GM13976 (cell line): Measurements from ENCODE around the gene CDON.

ENCODE experiments used
- DNase-seq: peaks from one replicate; pipeline ENCODE4 v3.0.0; 2012; ENCODE audit warnings: low spot score
- in situ Hi-C: fragments of 300-500 bp; cut with MboI; formaldehyde crosslinking; loops from one replicate; pipeline ENCODE4 v1.12.0; 2022; ENCODE audit warnings: low sequenced_read_pairs, mixed read lengths, inconsistent platforms; ENCODE audit not compliant: unreplicated experiment
- TF ChIP-seq, protein P1 (sequence below): IDR thresholded peaks from 2 replicates; pipeline ENCODE4 v1.5.1; 2012; ENCODE audit warnings: borderline replicate concordance, mild to moderate bottlenecking; ENCODE audit not compliant: insufficient read depth; ENCODE audit errors: extremely low read depth, missing control alignments, control extremely low read depth

Gene CDON

GRCh38 chr11:125947419-125948277, 115.0 kb downstream of the CDON start:
- TF ChIP-seq, protein P1, sequence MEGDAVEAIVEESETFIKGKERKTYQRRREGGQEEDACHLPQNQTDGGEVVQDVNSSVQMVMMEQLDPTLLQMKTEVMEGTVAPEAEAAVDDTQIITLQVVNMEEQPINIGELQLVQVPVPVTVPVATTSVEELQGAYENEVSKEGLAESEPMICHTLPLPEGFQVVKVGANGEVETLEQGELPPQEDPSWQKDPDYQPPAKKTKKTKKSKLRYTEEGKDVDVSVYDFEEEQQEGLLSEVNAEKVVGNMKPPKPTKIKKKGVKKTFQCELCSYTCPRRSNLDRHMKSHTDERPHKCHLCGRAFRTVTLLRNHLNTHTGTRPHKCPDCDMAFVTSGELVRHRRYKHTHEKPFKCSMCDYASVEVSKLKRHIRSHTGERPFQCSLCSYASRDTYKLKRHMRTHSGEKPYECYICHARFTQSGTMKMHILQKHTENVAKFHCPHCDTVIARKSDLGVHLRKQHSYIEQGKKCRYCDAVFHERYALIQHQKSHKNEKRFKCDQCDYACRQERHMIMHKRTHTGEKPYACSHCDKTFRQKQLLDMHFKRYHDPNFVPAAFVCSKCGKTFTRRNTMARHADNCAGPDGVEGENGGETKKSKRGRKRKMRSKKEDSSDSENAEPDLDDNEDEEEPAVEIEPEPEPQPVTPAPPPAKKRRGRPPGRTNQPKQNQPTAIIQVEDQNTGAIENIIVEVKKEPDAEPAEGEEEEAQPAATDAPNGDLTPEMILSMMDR, result no peak
- in situ Hi-C loops, result no loop called here
- DNase-seq, result no peak

DNA sequence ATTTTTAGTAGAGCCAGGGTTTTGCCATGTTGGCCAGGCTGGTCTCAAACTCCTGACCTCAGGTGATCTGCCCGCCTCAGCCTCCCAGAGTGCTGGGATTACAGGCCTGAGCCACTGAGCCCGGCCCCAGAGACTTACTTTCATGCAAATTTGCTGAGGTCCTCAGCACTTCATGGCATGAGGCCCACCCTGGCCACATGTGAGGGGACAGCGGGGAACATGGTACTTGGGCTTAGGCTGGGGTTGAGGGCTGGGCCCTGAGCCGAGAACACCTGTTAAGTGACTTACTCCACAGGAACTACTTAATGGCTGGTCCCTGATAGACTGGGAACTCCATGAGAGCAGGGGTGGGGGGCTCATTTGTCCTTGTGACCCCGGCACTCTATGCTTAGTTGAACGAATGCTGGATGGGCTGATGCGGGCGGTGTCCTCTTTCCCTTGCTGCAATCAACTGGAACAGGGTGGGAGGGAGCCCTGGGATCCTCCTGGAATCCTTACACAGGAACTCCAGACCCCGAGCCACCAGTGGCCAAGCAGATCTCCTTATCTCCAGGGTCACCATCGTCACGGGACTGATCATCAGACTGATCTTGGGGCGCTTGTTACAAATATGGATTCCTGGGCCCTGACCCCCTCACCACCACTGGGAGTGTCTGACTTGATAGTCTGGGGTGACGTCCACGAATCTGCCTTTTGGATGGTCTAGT, 115.8 kb downstream of the CDON start:
- in situ Hi-C loops, result no loop called here
- DNase-seq, result no peak
- TF ChIP-seq, protein P1, result no peak

GRCh38 chr11:125945797-125946520, 116.7 kb downstream of the CDON start, which contains the start of gene VSIG10L2:
Gene VSIG10L2 (plus strand): TSS chr11:125946044. CDS start chr11:125946056, 12 bp downstream.
- in situ Hi-C loops, result no loop called here
- TF ChIP-seq, protein P1, result no peak
- DNase-seq, result no peak

DNA sequence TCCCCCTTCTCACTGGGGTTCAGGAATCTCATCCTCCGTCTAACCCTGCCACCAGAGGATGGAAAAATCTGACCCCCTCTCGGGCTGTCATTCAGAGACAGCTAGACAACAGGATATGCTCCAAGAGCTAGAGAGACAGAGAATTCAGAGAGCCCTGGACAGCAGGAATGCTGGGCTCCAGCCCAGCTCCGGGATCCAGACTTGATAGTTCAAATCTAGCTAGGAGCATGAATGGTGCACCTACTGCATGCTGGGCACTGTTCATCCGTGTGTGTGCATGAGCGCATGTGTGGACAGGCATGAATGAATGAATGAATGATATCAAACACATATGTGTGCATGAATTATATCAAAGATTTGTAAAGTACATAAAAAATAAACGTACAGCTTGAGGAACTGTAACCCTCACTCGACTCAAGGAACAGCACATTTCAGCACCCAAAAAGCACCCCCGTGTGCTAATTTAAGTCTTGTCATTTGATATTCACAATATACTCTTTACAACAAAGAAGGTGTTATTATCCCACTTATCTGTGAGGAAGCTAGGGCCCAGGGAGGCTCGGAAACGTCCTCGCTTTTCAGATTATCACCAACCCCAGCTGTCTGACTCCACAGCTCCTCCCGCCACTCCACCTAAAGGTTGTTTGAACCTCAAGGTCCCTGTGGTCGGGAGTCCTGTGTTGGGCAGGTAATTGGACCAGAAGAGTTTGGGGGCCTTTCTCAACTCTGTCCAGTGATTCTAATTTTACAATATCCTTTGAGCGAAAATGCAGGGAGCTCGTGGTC, 117.5 kb downstream of the CDON start:
- in situ Hi-C loops, result no loop called here
- TF ChIP-seq, protein P1, result no peak
- DNase-seq, result no peak

DNA sequence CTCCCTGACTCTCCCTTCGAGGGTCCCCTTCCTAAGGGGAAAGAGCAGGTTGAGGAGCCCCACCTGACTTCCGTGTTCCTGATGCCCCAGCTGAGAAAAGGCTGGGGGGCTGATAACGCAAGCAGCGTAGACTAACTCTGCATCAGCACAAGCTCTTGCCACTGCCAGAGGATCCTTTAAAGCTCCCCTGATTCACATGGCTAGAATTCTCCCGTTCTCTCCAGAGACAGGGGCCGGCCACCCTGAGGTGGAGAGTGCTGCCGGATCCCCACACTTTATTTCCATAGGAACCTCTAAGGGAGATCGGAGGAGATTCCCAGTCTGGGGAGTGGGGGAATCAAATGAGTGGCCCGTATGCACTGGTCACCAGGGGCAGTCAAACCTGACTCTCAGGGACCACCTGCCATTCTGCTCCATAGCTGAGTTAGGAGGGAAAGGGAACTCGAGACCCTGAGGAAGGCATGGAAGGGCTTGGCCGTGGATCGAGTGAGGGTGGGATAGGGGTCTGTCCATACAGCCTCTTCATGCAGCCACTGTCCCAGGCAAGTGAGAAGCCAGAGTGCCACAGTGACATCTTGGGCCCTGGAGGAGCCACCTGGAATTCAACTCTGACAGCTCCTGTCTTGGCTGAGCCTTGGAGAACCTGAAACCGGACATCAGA, 118.2 kb downstream of the CDON start:
- in situ Hi-C loops, result no loop called here
- no peak for DNase-seq
- TF ChIP-seq, protein P1, result no peak
